ENCODE measurements around the gene SDK1. TPM values are rescaled to one million over a fixed set of nuclear protein-coding genes. Genes with fewer than 3 reads are reported as not detected.

SDK1 gene
- total and polyA plus RNA-seq, 8 donors: 1.6 to 11.2 (median 6.6) TPM

GRCh38 chr7:3397324-3397723 lies 96.3 kb downstream of the SDK1 start:
- 94 to 97% (median 95%) methylated on average over 3 of the region's 3 CpGs for WGBS, 5 donors
- intact Hi-C loops (cut with DNase I; ENCODE audit: low total_unique reads): no loop called here
- no peak for TF ChIP-seq POLR2AphosphoS5 (IDR thresholded peaks at IDR 0.05)
- TF ChIP-seq EP300 (IDR thresholded peaks at IDR 0.05): no peak
- no peak for TF ChIP-seq POLR2A (IDR thresholded peaks at IDR 0.05)
- TF ChIP-seq, protein P1, sequence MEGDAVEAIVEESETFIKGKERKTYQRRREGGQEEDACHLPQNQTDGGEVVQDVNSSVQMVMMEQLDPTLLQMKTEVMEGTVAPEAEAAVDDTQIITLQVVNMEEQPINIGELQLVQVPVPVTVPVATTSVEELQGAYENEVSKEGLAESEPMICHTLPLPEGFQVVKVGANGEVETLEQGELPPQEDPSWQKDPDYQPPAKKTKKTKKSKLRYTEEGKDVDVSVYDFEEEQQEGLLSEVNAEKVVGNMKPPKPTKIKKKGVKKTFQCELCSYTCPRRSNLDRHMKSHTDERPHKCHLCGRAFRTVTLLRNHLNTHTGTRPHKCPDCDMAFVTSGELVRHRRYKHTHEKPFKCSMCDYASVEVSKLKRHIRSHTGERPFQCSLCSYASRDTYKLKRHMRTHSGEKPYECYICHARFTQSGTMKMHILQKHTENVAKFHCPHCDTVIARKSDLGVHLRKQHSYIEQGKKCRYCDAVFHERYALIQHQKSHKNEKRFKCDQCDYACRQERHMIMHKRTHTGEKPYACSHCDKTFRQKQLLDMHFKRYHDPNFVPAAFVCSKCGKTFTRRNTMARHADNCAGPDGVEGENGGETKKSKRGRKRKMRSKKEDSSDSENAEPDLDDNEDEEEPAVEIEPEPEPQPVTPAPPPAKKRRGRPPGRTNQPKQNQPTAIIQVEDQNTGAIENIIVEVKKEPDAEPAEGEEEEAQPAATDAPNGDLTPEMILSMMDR (IDR thresholded peaks at IDR 0.05): no peak
- H3K4me3 ChIP-seq: no peak overlapping the region
- no peaks in the 10 kb centered on the region for H3K36me3 ChIP-seq
- no peak for DNase-seq
- H3K27ac ChIP-seq: no peak overlapping the region
- H3K27me3 ChIP-seq: no peaks in the 10 kb centered on the region
- H3K4me1 ChIP-seq: no peaks in the 10 kb centered on the region
- H3K9me3 ChIP-seq: peaks cover 0 to 24% (median 14%) of the 10 kb centered on the region in 4 donors

DNA sequence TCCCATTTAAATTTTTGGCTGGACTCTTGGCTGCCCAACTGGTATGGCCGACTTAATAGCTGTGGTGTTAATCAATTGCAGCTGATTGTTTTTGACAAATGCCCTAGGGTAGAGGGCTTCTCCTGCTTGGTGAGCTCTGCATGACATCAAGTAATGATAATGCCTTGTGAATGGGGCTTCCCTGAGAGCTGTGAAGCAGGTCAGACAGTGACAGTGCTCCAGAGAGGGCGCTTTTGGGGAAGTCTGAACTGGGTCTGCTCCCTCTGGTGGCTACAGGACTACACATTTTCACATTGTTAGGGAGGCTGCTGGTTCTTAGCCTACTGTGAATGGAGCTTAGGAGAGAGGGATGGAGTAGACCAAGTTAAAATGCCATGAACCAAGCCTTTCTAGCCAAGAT lies 98.8 kb downstream of the SDK1 start:
- no peak for DNase-seq
- WGBS, 5 donors: 49 to 53% (median 53%) methylated on average over 2 of the region's 2 CpGs

GRCh38 chr7:3404501-3404900 lies 103.4 kb downstream of the SDK1 start:
- intact Hi-C loops (cut with DNase I; ENCODE audit: low total_unique reads): no loop called here
- no peak overlapping the region for H3K4me3 ChIP-seq
- no peaks in the 10 kb centered on the region for H3K36me3 ChIP-seq
- peaks cover 0 to 10% (median 0%) of the 10 kb centered on the region in 4 donors for H3K4me1 ChIP-seq
- no peaks in the 10 kb centered on the region for H3K27me3 ChIP-seq
- peak in 1 of 2 donors; percentile 32 for DNase-seq
- 50 to 86% (median 61%) methylated on average over 1 of the region's 1 CpG for WGBS, 5 donors
- TF ChIP-seq, protein P1 (IDR thresholded peaks at IDR 0.05): no peak
- no peak for TF ChIP-seq POLR2A (IDR thresholded peaks at IDR 0.05)
- TF ChIP-seq POLR2AphosphoS5 (IDR thresholded peaks at IDR 0.05): no peak
- TF ChIP-seq EP300 (IDR thresholded peaks at IDR 0.05): no peak
- H3K27ac ChIP-seq: no peak overlapping the region
- no peaks in the 10 kb centered on the region for H3K9me3 ChIP-seq

More for the DNA sequence above, 98.8 kb downstream of the SDK1 start:
- TF ChIP-seq POLR2AphosphoS5 (IDR thresholded peaks at IDR 0.05): no peak
- no peak for TF ChIP-seq EP300 (IDR thresholded peaks at IDR 0.05)
- no peak for TF ChIP-seq POLR2A (IDR thresholded peaks at IDR 0.05)
- TF ChIP-seq, protein P1 (IDR thresholded peaks at IDR 0.05): no peak
- Histone ChIP-seq H3K4me1 (no peaks in the 10 kb centered on the region), H3K27ac (no peak overlapping the region), H3K27me3 (no peaks in the 10 kb centered on the region), H3K4me3 (no peak overlapping the region), H3K9me3 (peaks cover 0 to 17% (median 12%) of the 10 kb centered on the region in 4 donors), H3K36me3 (no peaks in the 10 kb centered on the region)
- intact Hi-C loops (cut with DNase I; ENCODE audit: low total_unique reads): no loop called here

- 50 to 74% (median 59%) methylated on average over 5 of the region's 5 CpGs for WGBS, 5 donors
- Histone ChIP-seq H3K4me1 (peaks cover 0 to 10% (median 0%) of the 10 kb centered on the region in 4 donors), H3K9me3 (no peaks in the 10 kb centered on the region), H3K27ac (no peak overlapping the region), H3K4me3 (no peak overlapping the region), H3K27me3 (no peaks in the 10 kb centered on the region), H3K36me3 (no peaks in the 10 kb centered on the region)
- TF ChIP-seq, protein P1 (IDR thresholded peaks at IDR 0.05): no peak
- TF ChIP-seq POLR2AphosphoS5 (IDR thresholded peaks at IDR 0.05) (no peak), POLR2A (IDR thresholded peaks at IDR 0.05) (no peak), EP300 (IDR thresholded peaks at IDR 0.05) (no peak)
- no peak for DNase-seq
- intact Hi-C loops (cut with DNase I; ENCODE audit: low total_unique reads): no loop called here
These were observed 108.0 kb downstream of the SDK1 start for GRCh38 chr7:3408814-3409595.
